HEK293 (cell line): Measurements from ENCODE around the gene CTH.
"Not testable (repeated sequence)": the region's sequence is repeated elsewhere in the genome, so short reads cannot be mapped to it uniquely, and the experiment has no call there.

Source experiments
- CTCF ChIA-PET: fragments of 350-600 bp; formaldehyde crosslinking; extraction: SDS; loops from one replicate; lab custom pipeline; 2021; ENCODE audit warnings: antibody characterized with exemption; lab: Yijun Ruan, JAX
- POLR2A ChIA-PET: fragments of 300-600 bp; formaldehyde crosslinking; extraction: SDS; loops from one replicate; lab custom pipeline; 2020; ENCODE audit warnings: antibody characterized with exemption, inconsistent platforms; lab: Yijun Ruan, JAX
- H3K27ac ChIP-seq: fragments of 200-500 bp; sonication (Bioruptor generic); 2 replicates; pipeline ENCODE4 v1.5.1; 2014; ENCODE audit warnings: low read depth, low read length, control low read depth, inconsistent platforms; ENCODE audit errors: extremely low read depth
- H3K36me3 ChIP-seq, 2 experiments: fragments of 200-500 bp in 1 of 2; sonication (Bioruptor generic) in 1 of 2; 1 replicate in 1 of 2; 2 replicates in 1 of 2; pipeline ENCODE4 v1.5.1; 2014 to 2017; ENCODE audit warnings: inconsistent platforms in 2 of 2, low read length in 2 of 2; ENCODE audit not compliant: control insufficient read depth in 2 of 2, insufficient read depth in 1 of 2
- H3K4me1 ChIP-seq: fragments of 200-500 bp; sonication (Bioruptor generic); 2 replicates; pipeline ENCODE4 v1.5.1; 2014; ENCODE audit warnings: mild to moderate bottlenecking, low read length, inconsistent platforms; ENCODE audit not compliant: control insufficient read depth, insufficient read depth
- H3K4me3 ChIP-seq: 2 replicates; pipeline ENCODE4 v1.5.1; 2011; ENCODE audit warnings: low read depth, mild to moderate bottlenecking, control low read depth, low read length, moderate library complexity
- H3K9me3 ChIP-seq: fragments of 200-500 bp; sonication (Bioruptor generic); 2 replicates; pipeline ENCODE4 v1.5.1; 2014; ENCODE audit warnings: low read depth, low read length, inconsistent platforms; ENCODE audit not compliant: control insufficient read depth, insufficient read depth
- ATF2 ChIP-seq: fragments of 450-650 bp; formaldehyde crosslinking; IDR thresholded peaks from 2 replicates; pipeline ENCODE4 v1.5.1; 2016; ENCODE audit warnings: missing biosample characterization, missing genetic modification characterization, low read depth
- BCL11A ChIP-seq: fragments of 450-650 bp; formaldehyde crosslinking; IDR thresholded peaks from 2 replicates; pipeline ENCODE4 v1.5.1; 2016; ENCODE audit warnings: low read depth, missing biosample characterization, missing genetic modification characterization
- BCL11B ChIP-seq: fragments of 450-650 bp; formaldehyde crosslinking; IDR thresholded peaks from 2 replicates; pipeline ENCODE4 v1.5.1; 2016; ENCODE audit warnings: low read depth, missing biosample characterization, missing genetic modification characterization
- KLF7 ChIP-seq: fragments of 450-650 bp; formaldehyde crosslinking; IDR thresholded peaks from 2 replicates; pipeline ENCODE4 v1.5.1; 2016; ENCODE audit warnings: missing biosample characterization, missing genetic modification characterization, borderline replicate concordance
- KLF8 ChIP-seq: fragments of 450-650 bp; formaldehyde crosslinking; IDR thresholded peaks from 2 replicates; pipeline ENCODE4 v1.5.1; 2016; ENCODE audit warnings: missing biosample characterization, missing genetic modification characterization
- MYNN ChIP-seq: fragments of 450-650 bp; formaldehyde crosslinking; IDR thresholded peaks from 2 replicates; pipeline ENCODE4 v1.5.1; 2016; ENCODE audit warnings: missing biosample characterization, missing genetic modification characterization, borderline replicate concordance
- ZEB2 ChIP-seq: fragments of 450-650 bp; formaldehyde crosslinking; IDR thresholded peaks from 2 replicates; pipeline ENCODE4 v1.5.1; 2016; ENCODE audit warnings: missing biosample characterization, missing genetic modification characterization
- ZNF10 ChIP-seq: fragments of 450-650 bp; formaldehyde crosslinking; IDR thresholded peaks from 2 replicates; pipeline ENCODE4 v1.5.1; 2017; ENCODE audit warnings: missing biosample characterization, missing genetic modification characterization
- ZNF121 ChIP-seq: fragments of 450-650 bp; formaldehyde crosslinking; IDR thresholded peaks from 2 replicates; pipeline ENCODE4 v1.5.1; 2016; ENCODE audit warnings: missing biosample characterization, missing genetic modification characterization
- ZNF157 ChIP-seq: fragments of 450-650 bp; formaldehyde crosslinking; IDR thresholded peaks from 2 replicates; pipeline ENCODE4 v1.5.1; 2016; ENCODE audit warnings: missing biosample characterization, missing genetic modification characterization
- ZNF223 ChIP-seq: fragments of 450-650 bp; formaldehyde crosslinking; IDR thresholded peaks from 2 replicates; pipeline ENCODE4 v1.5.1; 2016; ENCODE audit warnings: missing biosample characterization, missing genetic modification characterization
- ZNF341 ChIP-seq: fragments of 450-650 bp; formaldehyde crosslinking; IDR thresholded peaks from 2 replicates; pipeline ENCODE4; 2016; ENCODE audit warnings: low read depth, missing biosample characterization, missing genetic modification characterization
- ZNF350 ChIP-seq: fragments of 450-650 bp; formaldehyde crosslinking; IDR thresholded peaks from 2 replicates; pipeline ENCODE4 v1.5.0; 2017; ENCODE audit warnings: missing biosample characterization, mild to moderate bottlenecking, missing genetic modification characterization
- ZNF398 ChIP-seq: fragments of 450-650 bp; formaldehyde crosslinking; IDR thresholded peaks from 2 replicates; pipeline ENCODE4 v1.5.1; 2017; ENCODE audit warnings: missing biosample characterization, missing genetic modification characterization
- ZNF404 ChIP-seq: fragments of 450-650 bp; formaldehyde crosslinking; IDR thresholded peaks from 2 replicates; pipeline ENCODE4 v1.5.1; 2017; ENCODE audit warnings: missing biosample characterization, missing genetic modification characterization
- ZNF426 ChIP-seq: fragments of 450-650 bp; formaldehyde crosslinking; IDR thresholded peaks from 2 replicates; pipeline ENCODE4 v1.5.1; 2017; ENCODE audit warnings: missing biosample characterization, missing genetic modification characterization, mild to moderate bottlenecking, inconsistent platforms, moderate library complexity
- ZNF473 ChIP-seq: fragments of 450-650 bp; formaldehyde crosslinking; IDR thresholded peaks from 2 replicates; pipeline ENCODE4 v1.5.1; 2017; ENCODE audit warnings: missing biosample characterization, missing genetic modification characterization
- ZNF48 ChIP-seq: fragments of 450-650 bp; formaldehyde crosslinking; IDR thresholded peaks from 2 replicates; pipeline ENCODE4 v1.5.1; 2016; ENCODE audit warnings: missing biosample characterization, missing genetic modification characterization
- ZNF488 ChIP-seq: fragments of 450-650 bp; formaldehyde crosslinking; IDR thresholded peaks from 2 replicates; pipeline ENCODE4 v1.5.1; 2016; ENCODE audit warnings: missing biosample characterization, missing genetic modification characterization
- ZNF514 ChIP-seq: fragments of 450-650 bp; formaldehyde crosslinking; IDR thresholded peaks from 2 replicates; pipeline ENCODE4 v1.5.1; 2016; ENCODE audit warnings: missing biosample characterization, missing genetic modification characterization
- ZNF549 ChIP-seq: fragments of 450-650 bp; IDR thresholded peaks from 2 replicates; pipeline ENCODE4 v1.5.1; 2018; ENCODE audit warnings: missing biosample characterization, missing genetic modification characterization, mild to moderate bottlenecking, inconsistent platforms, moderate library complexity
- ZNF558 ChIP-seq: fragments of 450-650 bp; formaldehyde crosslinking; IDR thresholded peaks from 2 replicates; pipeline ENCODE4 v1.5.1; 2016; ENCODE audit warnings: missing biosample characterization, missing genetic modification characterization
- ZNF561 ChIP-seq: fragments of 450-650 bp; IDR thresholded peaks from 2 replicates; pipeline ENCODE4 v1.5.1; 2018; ENCODE audit warnings: missing biosample characterization, missing genetic modification characterization, borderline replicate concordance
- ZNF624 ChIP-seq: fragments of 450-650 bp; formaldehyde crosslinking; IDR thresholded peaks from 2 replicates; pipeline ENCODE4 v1.5.1; 2017; ENCODE audit warnings: missing biosample characterization, missing genetic modification characterization
- ZNF707 ChIP-seq: fragments of 450-650 bp; formaldehyde crosslinking; IDR thresholded peaks from 2 replicates; pipeline ENCODE4 v1.5.1; 2016; ENCODE audit warnings: missing biosample characterization, missing genetic modification characterization
- ZSCAN30 ChIP-seq: fragments of 450-650 bp; IDR thresholded peaks from 2 replicates; pipeline ENCODE4 v1.5.1; 2018; ENCODE audit warnings: missing biosample characterization, mild to moderate bottlenecking, missing genetic modification characterization, moderate library complexity

Gene CTH

GRCh38 chr1:70443739-70444138 is 32.7 kb downstream of the CTH start:
- Histone ChIP-seq H3K27ac (no peak overlapping the region), H3K4me3 (no peak overlapping the region), H3K36me3 (peaks cover 0 to 5% of the 10 kb centered on the region in 2 experiments; a peak in 1 of 3 replicates), H3K9me3 (no peaks in the 10 kb centered on the region), H3K4me1 (no peaks in the 10 kb centered on the region)
- TF ChIP-seq ZEB2 (tag by site-specific recombination) (no peak), ZNF426 (no peak), ZNF350 (tag by site-specific recombination) (no peak), KLF7 (no peak), ZNF157 (tag by site-specific recombination) (no peak), ZNF549 (tag by site-specific recombination) (no peak), ZNF473 (tag by site-specific recombination) (no peak)
- CTCF ChIA-PET: interaction anchor here (0.6 kb wide), 1 partner anchor 505 kb away, joined by 4 read pairs; no protein-coding TSS in a partner anchor
- POLR2A ChIA-PET: no interaction called here

- TF ChIP-seq ZNF561 (no peak), ZNF624 (tag by site-specific recombination) (no peak), ZNF350 (tag by site-specific recombination) (no peak), ZNF398 (tag by site-specific recombination) (no peak), ZNF488 (tag by site-specific recombination) (no peak)
- no peaks in the 10 kb centered on the region for H3K9me3 ChIP-seq
- H3K4me1 ChIP-seq: no peaks in the 10 kb centered on the region
- H3K4me3 ChIP-seq: no peak overlapping the region
- POLR2A ChIA-PET: no interaction called here
- no peak overlapping the region for H3K27ac ChIP-seq
- H3K36me3 ChIP-seq: no peaks in the 10 kb centered on the region
- CTCF ChIA-PET: no interaction called here
Measured at GRCh38 chr1:70449049-70449448, 38.0 kb downstream of the CTH start.

- CTCF ChIA-PET: interaction anchor here (0.6 kb wide), 1 partner anchor 24 kb away, joined by 3 read pairs; no protein-coding TSS in a partner anchor
- not testable (repeated sequence) for H3K4me1 ChIP-seq, H3K4me3 ChIP-seq, H3K27ac ChIP-seq, H3K9me3 ChIP-seq, H3K36me3 ChIP-seq
- POLR2A ChIA-PET: interaction anchor here (0.6 to 0.7 kb wide), 3 partner anchors 10 to 54 kb away, joined by 3 to 4 read pairs (median 4); no protein-coding TSS in a partner anchor
Measured at GRCh38 chr1:70452164-70452939, 41.3 kb downstream of the CTH start.

GRCh38 chr1:70455291-70455690 is 44.2 kb downstream of the CTH start:
- H3K27ac ChIP-seq: no peak overlapping the region
- POLR2A ChIA-PET: no interaction called here
- CTCF ChIA-PET: interaction anchor here (0.6 to 0.7 kb wide), 2 partner anchors 9 to 29 kb away, joined by 3 read pairs; no protein-coding TSS in a partner anchor
- TF ChIP-seq ZNF121 (tag by site-specific recombination) (no peak), ZNF341 (tag by site-specific recombination) (no peak), BCL11A (tag by site-specific recombination) (no peak), ZNF404 (tag by site-specific recombination) (no peak), ZNF10 (tag by site-specific recombination) (no peak), ZNF48 (tag by site-specific recombination) (no peak), ATF2 (no peak), ZNF223 (tag by site-specific recombination) (no peak), KLF8 (tag by site-specific recombination) (no peak), ZSCAN30 (tag by site-specific recombination) (no peak), ZNF707 (no peak), MYNN (no peak), BCL11B (tag by site-specific recombination) (no peak), ZNF514 (tag by site-specific recombination) (no peak), ZNF558 (no peak)
- H3K9me3 ChIP-seq: no peaks in the 10 kb centered on the region
- no peaks in the 10 kb centered on the region for H3K36me3 ChIP-seq
- H3K4me3 ChIP-seq: no peak overlapping the region
- H3K4me1 ChIP-seq: no peaks in the 10 kb centered on the region
